Suppressor macrophage treated with lipopolysaccharide for 4 hours (primary cell): Measurements from ENCODE around the gene GPRC5A.

Experiments used
- DNase-seq: peaks from one replicate; pipeline ENCODE4 v3.0.0-alpha.2; 2020

The GPRC5A gene

DNA sequence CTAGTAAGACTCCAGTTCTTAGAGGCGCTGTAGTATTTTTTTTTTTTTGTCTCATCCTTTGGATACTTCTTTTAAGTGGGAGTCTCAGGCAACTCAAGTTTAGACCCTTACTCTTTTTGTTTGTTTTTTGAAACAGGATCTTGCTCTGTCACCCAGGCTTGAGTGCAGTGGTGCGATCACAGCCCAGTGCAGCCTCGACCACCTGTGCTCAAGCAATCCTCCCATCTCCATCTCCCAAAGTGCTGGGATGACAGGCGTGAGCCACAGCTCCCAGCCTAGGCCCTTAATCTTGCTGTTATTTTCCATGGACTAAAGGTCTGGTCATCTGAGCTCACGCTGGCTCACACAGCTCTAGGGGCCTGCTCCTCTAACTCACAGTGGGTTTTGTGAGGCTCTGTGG lies 21.3 kb downstream of the GPRC5A start:
- no peak for DNase-seq

DNA sequence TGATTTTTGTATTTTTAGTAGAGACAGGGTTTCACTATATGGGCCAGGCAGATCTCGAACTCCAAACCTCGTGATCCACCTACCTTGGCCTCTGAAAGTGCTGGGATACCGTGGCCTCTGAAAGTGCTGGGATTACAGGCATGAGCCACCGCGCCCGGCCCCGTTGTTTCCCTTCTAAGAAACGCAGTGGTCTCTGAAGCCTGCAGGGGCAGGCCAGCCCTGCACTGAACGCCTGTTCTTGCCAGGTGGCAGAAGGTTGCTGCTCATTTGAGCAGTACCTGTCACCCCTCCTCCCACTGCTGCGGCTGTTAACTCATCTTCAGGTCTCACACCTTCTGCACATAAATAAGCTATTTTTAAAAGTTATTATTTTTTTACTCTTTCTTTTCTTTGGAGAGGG lies 24.3 kb downstream of the GPRC5A start:
- DNase-seq: no peak

DNA sequence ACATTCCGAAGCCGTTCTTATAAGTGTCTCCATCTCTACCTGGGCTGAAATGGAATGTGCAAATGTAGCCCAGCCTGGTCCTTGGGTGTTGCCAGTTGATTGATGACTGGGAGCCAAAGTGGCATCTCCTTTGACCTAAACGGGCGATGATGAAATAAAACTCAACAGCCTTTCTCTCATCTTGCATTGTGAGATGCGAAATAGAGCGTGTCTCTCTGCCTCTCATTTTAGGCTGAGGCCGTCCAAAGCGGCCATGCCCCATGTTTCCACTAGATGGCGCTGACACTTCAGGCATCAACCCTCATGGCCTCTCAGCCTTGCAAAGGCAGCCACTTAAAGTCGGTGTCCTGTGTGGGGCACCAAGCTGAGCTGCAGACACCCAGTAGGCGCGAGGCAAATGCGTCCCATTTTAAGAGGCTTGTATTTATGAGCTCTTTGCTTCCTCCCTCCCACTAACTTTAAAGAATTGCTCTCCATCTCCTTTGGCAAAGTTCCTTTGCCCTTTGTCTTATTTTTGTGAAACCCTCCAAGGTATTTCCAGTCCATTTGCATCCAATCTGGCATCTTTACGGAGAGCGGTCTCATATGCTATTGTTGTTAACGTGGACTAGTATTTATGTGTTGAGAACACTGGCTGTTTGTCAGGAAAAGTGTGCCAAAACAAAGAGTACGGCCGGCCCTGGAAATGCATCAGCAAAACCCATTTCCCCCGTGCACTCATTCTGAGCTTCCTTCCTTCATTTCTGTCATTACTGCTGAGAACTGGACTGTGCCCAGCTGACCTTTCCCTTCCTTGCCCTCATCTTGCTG lies 25.0 kb downstream of the GPRC5A start:
- peak; percentile 89 for DNase-seq

DNA sequence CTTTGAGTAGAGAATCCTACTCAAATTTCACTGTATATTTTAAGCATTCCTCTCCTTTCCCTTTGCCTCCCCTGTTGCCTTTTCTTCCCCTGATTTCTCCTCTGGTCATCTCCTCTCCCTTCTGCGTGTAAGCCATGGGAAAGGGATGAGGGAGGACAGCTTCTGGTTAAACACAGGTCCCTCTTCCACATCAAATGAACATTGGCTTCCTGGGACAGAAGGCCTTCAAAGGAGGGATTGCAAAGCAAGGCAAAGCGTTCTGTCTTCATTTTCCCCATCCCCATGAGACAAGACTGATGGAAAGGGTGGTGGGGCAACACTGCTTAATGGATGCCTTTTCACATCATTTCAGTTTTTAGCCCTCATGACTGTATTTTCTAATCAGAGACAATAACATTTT lies 26.2 kb downstream of the GPRC5A start:
- no peak for DNase-seq

DNA sequence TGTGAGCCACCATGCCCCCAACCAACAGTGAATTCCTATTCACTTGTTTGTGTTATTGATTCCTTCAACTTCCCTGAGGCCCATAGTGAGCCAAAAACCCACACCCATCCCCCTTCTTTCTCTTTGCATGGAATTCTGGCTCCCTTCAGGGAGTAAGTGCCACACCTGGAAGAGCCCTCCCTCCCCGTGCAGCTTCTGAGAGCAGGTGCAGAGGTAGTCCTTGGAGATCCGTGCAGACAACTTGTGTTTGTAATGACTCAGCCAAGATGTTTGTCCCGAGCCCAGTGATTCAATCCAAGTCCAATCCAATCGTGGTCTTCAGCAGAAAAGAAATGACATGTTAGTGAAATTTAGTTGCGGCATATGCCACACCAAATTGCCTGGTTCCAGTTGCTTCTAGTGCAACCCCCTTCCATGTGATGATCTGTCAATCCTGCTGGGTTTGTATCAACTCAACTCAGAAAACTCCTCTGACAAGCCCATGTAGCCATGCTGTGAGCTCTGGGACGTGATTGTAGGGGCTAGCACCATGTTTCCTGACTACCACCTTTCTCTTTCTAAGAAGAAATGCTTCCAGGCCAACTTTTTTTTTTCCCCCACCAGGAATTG lies 27.5 kb downstream of the GPRC5A start:
- DNase-seq: no peak

DNA sequence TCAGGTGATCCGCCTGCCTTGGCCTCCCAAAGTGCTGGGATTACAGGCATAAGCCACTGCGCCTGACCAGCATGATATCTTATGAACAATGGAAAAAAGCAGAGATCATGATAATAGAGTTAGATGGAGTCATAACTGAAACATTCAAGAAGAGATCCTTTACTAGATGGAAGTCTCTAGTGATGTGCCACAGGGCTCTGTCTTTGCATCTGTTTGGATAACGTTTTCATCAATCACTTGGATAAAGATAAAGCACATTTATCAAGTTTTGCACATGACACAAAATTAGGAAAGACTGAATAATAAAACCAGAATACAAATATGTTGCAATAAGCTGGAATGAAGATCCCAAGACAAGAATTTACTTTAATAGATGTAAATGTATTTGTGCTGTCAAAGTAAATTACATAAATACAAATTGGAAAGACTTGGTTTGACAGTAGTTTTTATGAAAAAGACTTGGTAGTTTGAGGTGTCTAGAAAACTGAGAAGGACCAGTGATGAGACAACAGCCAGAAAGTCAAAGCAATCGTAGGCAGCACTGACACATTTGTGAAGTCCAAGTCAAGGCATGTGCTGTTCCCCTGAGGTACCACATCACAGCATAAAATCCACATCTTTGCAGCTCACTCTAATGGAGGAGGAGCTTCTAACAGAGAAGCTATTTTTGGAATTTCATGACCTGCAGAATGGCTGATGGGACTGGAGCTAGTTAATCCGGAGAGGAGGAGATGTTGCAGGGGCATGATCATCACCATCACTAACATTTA lies 28.5 kb downstream of the GPRC5A start:
- no peak for DNase-seq

DNA sequence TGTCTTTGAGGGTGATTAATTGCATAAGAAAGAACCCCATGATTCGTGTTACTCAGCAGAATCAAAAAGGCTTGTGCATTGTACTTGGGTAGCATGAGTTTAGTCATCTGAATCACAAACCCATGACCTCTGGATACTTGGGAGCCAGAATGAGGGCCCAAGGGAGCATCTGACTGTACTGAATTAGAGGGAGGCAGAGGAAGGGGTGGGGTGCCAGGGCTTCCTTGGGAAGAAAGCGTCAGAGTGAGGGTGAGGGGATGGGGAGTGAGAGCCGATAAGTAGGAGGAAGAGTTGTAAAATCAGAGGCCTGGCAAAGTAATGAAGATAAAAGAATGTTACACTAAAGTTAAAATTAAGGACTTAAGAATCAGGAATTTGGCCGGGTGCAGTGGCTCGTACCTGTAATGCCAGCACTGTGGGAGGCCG lies 30.8 kb downstream of the GPRC5A start:
- peak; percentile 54 for DNase-seq

DNA sequence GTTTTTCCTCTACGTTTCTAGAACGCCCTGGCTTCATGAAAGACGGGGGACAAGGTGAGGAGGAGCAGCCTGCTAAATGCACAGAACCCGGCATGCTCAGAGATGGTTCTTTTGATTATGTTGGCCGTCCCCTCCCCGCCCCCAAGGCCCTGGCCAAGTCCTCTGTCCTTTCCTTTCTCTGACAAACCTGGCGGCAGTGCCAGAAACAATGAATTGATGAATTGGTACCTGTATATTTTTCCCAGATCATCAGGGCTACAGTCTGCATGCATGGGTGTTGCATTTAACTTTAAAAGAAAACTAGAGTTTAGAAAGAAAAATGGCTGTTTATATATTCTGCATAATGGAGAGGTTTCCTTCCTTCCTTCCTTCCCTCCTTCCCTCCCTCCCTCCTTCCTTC lies 31.6 kb downstream of the GPRC5A start:
- no peak for DNase-seq

DNA sequence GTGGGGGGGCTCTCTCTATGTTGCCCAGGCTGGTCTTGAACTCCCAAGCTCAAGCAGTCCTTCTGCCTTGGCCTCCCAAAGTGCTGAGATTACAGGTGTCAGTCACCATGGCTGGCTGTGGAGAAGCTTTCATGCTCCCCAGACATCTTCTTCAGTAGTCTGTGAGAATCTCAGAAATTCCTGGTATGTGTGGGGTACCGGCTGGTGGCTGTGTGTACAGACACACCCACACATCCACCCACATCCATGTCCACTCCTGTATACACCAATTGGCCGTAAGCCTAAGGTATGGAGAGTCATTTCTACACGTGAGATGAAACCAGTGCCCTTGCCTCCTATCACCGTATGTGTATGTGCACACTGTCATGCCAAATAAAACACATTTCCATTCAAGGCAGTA lies 32.8 kb downstream of the GPRC5A start:
- no peak for DNase-seq

DNA sequence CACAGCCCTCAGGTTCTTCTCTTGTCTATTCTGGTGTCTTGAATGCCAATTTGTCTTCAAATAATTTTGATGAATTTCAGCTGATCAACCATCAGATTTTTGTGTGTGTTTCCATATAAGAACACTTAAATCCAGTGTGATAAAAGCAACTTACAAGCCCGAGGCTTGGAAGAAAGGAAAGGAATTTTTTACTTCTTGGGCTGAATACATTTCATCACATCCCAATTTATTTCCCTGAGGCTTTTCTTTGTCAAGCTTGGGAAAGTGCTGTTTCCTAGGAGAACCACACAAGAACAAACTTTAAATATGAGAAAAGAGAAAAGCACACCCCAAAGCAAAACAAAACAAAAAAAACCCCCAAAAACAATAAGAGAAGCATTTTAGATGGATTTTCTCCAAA lies 34.0 kb downstream of the GPRC5A start:
- no peak for DNase-seq

DNA sequence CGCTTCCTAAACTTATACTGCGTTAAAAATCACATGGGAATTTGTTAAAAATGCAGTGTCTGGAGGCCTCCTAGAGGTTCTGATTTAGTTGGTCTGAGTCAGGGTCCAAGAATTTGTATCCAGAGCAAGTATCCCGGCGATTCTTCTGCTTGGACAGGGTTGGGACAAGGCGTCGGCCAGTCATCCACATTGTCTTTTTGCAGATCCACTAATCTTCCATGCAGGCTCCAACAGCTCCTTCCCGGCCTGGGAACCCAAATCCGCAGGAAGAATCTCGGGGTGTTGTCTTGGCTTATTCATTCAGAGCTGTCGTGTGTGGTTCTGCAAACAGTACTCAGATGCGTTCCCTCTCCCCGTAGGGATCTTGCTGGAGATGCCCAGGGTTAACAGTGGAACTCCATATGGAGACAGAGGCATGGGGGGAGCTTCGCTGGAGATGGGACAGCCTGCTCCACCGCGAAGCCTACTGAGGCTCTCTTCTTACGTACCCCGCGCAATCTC lies 35.3 kb downstream of the GPRC5A start:
- no peak for DNase-seq

DNA sequence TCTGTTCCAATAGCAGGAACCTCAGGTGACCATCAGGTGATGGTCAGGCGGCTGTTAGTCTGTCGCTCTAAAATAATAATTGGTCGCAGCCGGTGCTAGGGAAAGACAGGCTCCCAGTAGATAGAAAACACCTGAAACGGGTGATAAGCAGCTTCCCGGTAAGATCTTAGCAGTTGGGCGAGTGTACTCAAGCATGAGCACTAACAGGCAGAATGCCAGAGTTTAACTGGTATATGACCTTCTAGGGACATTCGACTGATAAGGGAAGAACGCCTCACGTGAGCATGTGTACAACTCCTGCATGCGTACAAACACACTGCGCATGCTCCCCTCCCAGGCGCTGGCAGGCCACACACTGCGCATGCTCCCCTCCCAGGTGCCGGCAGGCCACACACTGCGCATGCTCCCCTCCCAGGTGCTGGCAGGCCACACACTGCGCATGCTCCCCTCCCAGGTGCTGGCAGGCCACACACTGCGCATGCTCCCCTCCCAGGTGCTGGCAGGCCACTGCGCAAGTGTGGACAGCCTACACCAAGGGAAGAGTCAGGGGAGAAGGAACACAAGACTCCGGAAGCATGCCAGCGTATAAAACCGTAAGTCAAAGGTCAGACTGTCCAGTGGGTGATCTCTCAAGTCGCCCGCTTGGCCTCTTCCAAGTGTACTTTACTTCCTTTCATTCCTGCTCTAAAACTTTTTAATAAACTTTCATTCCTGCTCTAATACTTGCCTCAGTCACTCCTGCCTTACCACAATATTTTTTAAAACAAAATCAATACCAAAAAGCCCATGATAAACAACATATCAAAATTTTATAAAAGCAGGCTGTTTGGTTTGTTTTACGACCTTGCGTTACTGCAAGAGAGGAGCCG lies 36.1 kb downstream of the GPRC5A start:
- peak; percentile 9 for DNase-seq

DNA sequence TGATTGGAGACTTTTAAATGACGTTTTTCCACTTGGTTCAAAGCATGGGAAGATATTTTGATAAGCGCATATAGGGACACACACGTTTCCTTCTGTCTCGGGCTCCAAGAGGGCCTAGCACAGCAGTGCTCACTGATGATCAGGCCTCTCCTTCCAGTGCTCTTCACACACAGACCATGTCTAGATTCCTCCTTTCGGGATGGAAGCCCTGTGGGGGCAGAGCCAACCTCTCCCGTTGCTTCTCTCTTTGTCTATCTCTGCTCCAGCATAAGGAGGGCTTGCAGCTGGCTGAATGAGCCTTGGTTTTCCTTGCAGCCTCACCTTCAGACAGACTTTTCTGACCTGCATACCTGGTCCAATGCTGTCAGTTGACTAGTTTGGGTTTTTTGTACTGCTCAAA lies 38.3 kb downstream of the GPRC5A start:
- DNase-seq: no peak

DNA sequence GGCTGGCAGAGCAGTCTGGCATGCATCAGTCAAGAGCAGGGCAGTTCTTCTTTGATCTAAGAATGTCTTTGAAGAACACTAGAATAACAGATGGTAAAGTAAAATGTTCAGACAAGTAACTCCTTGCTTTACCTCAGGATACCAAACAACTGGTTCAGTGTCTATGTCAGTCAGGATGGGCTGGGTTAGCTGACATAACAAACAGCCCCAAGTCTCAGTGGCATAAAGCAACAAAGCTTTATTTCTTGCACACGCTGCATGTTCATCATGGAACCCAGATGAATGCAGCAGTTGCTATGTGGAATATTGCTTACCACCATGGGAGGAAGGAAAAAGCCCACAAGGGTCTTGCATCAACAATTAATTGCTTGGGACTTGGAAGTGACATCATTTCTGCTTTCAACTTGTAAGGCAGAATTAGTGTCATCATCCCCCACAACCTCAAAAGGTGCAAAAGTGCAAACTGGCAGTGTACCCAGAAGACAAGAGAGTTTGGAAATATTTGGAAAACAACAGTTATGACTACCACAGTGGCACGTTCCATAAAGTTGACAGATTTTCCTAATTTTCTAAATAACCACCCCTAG lies 39.4 kb downstream of the GPRC5A start:
- peak; percentile 9 for DNase-seq

DNA sequence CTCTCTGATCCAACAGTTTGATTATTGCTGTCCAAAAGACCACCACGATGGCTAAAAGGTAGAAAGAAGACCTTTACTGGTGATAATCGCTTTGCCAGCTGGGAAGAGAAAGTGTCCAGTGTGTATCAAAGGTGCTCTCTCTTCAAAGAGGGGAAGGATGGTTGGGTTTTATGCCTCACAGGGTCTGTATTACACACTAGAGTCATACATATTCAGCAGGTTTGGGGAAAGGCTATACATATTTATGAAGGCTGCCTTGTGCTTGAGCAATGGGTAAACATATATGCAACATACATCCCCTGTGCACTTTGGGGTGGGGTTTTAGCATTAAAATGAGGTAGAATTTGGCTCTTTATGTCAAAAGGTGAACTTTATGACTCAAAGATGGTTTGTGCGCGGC lies 42.4 kb downstream of the GPRC5A start:
- DNase-seq: no peak

DNA sequence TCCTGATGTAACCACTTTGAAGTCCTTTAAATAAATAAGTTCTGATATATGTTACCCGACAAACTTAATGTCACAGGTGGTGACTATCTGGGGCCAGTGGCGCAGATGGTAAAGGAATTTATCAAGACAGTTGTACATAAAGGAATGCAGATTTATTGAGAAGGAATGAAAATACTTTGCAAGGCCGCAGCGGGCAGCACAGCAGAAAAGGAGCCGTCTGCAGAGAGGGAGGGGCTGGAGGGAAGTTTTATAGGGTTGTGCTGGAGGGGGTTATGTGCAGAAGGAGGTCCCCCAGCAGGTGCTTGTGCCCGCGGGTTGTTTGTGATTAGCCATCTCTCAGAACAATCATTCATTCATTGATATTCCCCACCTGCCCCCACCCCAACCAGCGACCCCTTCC lies 43.2 kb downstream of the GPRC5A start:
- DNase-seq: no peak

DNA sequence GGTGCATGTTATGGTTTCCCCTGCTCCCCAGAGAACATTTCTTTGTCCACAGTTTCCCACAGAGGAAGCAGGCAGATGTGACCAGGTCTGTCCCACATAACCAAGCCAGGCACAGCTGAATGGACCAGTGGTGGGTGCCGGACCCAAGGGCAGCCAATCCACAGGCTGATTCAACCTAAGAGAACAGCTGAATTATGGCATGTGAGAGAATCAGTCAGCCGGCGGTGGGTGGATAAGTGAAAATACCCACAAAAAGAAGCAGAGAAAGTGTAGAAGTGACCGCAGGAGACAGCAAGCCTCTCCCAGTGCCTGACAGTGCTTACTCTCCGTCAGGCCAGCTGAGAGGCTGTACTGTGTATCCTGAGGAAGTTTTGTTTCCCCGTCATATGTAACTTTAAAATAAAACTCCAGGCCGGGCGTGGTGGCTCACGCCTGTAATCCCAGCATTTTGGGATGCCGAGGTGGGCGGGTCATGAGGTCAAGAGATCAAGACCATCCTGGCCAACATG lies 45.7 kb downstream of the GPRC5A start:
- DNase-seq: no peak

DNA sequence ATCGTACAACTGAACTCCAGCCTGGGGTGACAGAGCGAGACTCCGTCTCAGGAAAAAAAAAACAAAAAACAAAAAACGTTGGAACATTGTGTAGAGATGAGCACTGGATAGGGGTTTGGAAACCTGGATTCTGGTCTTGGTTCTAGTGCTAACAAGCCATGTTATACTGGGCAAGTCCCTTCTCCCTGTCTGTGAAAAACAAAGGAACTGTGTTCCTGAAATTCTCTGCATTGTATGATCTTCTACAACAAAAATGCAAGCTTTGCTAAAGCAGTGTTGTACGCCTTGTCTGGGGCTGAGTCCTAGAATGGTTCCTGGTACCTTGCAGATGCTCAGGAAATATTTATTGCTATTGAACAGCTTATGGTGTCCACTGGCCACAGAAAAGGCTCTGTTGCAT lies 47.2 kb downstream of the GPRC5A start:
- DNase-seq: no peak

DNA sequence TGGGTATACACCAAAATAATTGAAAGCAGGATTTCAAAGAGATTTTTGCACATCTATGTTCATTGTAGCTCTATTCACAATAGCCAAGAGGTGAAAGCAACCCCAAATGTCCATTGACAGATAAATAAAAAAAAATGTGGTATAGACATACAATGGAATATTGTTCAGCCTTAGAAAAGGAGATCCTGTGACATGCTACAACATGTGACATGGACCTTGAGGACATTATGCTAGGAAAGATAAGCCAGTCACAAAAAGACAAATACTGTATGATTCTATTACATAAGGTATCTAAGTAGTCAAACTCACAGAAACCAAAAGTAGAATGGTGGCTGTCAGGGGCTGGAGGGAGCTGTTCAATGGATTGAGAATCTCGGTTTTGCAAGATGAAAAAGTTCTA lies 48.5 kb downstream of the GPRC5A start:
- no peak for DNase-seq

DNA sequence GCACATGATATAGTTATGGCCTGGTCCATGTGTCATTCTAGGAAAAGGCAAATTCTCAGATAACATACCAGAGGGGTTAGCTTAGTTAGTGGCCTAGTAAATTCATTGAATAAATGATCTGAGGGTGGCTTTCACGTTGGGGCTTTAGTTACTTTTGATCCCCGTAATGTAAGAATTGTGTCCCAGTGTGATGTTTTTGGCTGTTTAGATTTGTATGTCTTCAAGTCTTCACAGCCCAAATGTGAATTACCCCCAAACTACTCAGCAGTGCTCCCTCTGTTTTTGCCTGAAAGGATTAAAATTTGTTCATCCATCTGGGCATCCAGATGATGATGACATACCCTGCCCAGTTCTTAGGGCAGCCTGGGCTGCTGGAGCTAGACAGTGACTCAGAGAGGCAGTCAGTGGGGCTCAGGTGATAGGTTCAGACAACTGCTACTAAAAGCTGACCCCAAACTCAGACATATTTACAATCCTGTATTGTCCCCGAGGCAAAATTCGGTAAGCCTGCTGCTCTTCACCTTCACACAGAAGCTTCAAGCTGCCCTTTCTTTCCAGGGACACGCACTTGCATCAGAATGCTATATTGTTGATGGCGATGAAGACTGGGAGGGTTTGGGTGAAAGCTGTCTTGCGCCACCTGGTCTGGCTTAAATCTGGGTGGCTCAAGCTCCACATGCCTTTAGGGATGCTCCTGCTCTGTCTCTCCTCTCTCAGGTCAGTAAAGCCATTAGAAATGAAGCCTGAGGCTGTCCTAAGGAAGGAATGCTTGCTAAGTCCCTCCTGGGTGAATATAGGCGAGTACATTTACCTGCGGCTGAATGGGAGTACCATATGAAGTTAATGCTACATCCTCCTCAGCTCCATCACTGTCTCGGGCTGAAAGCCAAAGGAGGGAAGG lies 50.3 kb downstream of the GPRC5A start:
- no peak for DNase-seq
